LHCN-M2 (cell line): ENCODE data around the gene CFAP65. TPM values are rescaled to one million over a fixed set of nuclear protein-coding genes. Genes with fewer than 3 reads are reported as not detected.

Experiments
- total RNA-seq: library from RNA; depleted of rRNA; stranded (reverse); fragments of >200 nt; gene quantifications from 2 replicates; pipeline ENCODE4 v1.2.3, GENCODE V29; 2014; rRNA removed

CFAP65 gene
- total RNA-seq, 1 experiment from 2014 or later = not detected

Other genes starting within 250 kb of the CFAP65 start
- 0.46 TPM in 1 of 2 replicates, not detected in the other for gene PRKAG3, start 209.7 kb downstream of the CFAP65 start, total RNA-seq
- 0.23 TPM in 1 of 2 replicates, not detected in the other for gene WNT6, start 181.7 kb downstream of the CFAP65 start, total RNA-seq
- 0.06 TPM in 1 of 2 replicates, not detected in the other for gene WNT10A, start 160.7 kb downstream of the CFAP65 start, total RNA-seq
- 0.17 and 0.38 TPM in 2 replicates for gene CDK5R2, start 81.8 kb downstream of the CFAP65 start, total RNA-seq
- not detected in 2 replicates for gene FEV, start 56.3 kb downstream of the CFAP65 start, total RNA-seq
- not detected in 2 replicates for gene CRYBA2, start 48.1 kb downstream of the CFAP65 start, total RNA-seq
- not detected in 2 replicates for gene IHH, start 19.4 kb upstream of the CFAP65 start, total RNA-seq
- 18.0 and 22.2 TPM in 2 replicates for gene NHEJ1, start 119.3 kb upstream of the CFAP65 start, total RNA-seq
- gene SLC23A3, start 128.5 kb upstream of the CFAP65 start, total RNA-seq = 0.06 TPM in 1 of 2 replicates, not detected in the other
- 21.3 and 22.8 TPM in 2 replicates for gene CNPPD1, start 135.4 kb upstream of the CFAP65 start, total RNA-seq
- 70.3 and 88.3 TPM in 2 replicates for gene RETREG2, start 136.8 kb upstream of the CFAP65 start, total RNA-seq
- gene ZFAND2B, start 165.3 kb upstream of the CFAP65 start, total RNA-seq = 34.0 and 39.9 TPM in 2 replicates
- gene ABCB6, start 177.4 kb upstream of the CFAP65 start, total RNA-seq = 22.7 and 23.5 TPM in 2 replicates
- 41.6 and 57.0 TPM in 2 replicates for gene ATG9A, start 188.1 kb upstream of the CFAP65 start, total RNA-seq
- 26.3 and 30.1 TPM in 2 replicates for gene ANKZF1, start 188.3 kb upstream of the CFAP65 start, total RNA-seq
- gene GLB1L, start 203.9 kb upstream of the CFAP65 start, total RNA-seq = 7.4 and 12.3 TPM in 2 replicates
- 22.3 and 27.1 TPM in 2 replicates for gene STK16, start 204.0 kb upstream of the CFAP65 start, total RNA-seq
- gene TUBA4B, start 211.7 kb upstream of the CFAP65 start, total RNA-seq = not detected in 2 replicates
- gene TUBA4A, start 212.4 kb upstream of the CFAP65 start, total RNA-seq = 211 and 235 TPM in 2 replicates
- 21.5 and 28.3 TPM in 2 replicates for gene DNAJB2, start 237.8 kb upstream of the CFAP65 start, total RNA-seq